K562 (cell line): Measurements from ENCODE around the gene HMBS.

Experiments used
- CTCF ChIP-seq, 3 experiments: IDR thresholded peaks in 2 of 3; conservative IDR thresholded peaks in 1 of 3; 2 replicates each; pipeline ENCODE4 v1.5.1; 2011 to 2012; ENCODE audit warnings: low read length in 3 of 3, mild to moderate bottlenecking in 3 of 3, control low read depth in 2 of 3, improper control_type of control experiment in 1 of 3, inconsistent platforms in 1 of 3, low read depth in 1 of 3, mixed read lengths in 1 of 3, moderate library complexity in 1 of 3; ENCODE audit not compliant: insufficient read depth in 2 of 3
- GABPA ChIP-seq: fragments of 200-800 bp; sonication (Bioruptor generic); conservative IDR thresholded peaks from 2 replicates; pipeline ENCODE4 v1.6.1; 2016; ENCODE audit warnings: low read depth, missing genetic modification characterization, missing compliant biosample characterization
- MAZ ChIP-seq, 2 experiments: fragments of 450-650 bp in 1 of 2; sonication (generic) in 1 of 2; formaldehyde crosslinking; IDR thresholded peaks in 1 of 2; conservative IDR thresholded peaks in 1 of 2; 2 replicates each; pipeline versions ENCODE4 v1.4.0 to v1.5.0; 2020; ENCODE audit warnings: mild to moderate bottlenecking in 1 of 2, missing genetic modification reagents in 1 of 2
- NR2F6 ChIP-seq: fragments of 450-650 bp; formaldehyde crosslinking; IDR thresholded peaks from 2 replicates; pipeline ENCODE4 v1.4.0; 2020; ENCODE audit warnings: mild to moderate bottlenecking
- TARDBP ChIP-seq: fragments of 450-650 bp; IDR thresholded peaks from 2 replicates; pipeline ENCODE4 v1.6.1; 2016
- ZBTB1 ChIP-seq: sonication (generic); formaldehyde crosslinking; IDR thresholded peaks from 2 replicates; pipeline ENCODE4 v1.8.1; 2023; ENCODE audit warnings: missing genetic modification reagents, low read depth, mild to moderate bottlenecking, borderline replicate concordance

- TF ChIP-seq GABPA (tag) (no peak), CTCF (IDR thresholded peaks at IDR 0.05 in 2 of 3, conservative IDR thresholded peaks at IDR 0.05 in 1 of 3; ENCODE audit: insufficient read depth in 2 of 3, low read depth in 1 of 3, low read length in 3 of 3) (no peak), ZBTB1 (no peak), MAZ (CRISPR knock-in tag; conservative IDR thresholded peaks at IDR 0.05 in 1 of 2, IDR thresholded peaks at IDR 0.05 in 1 of 2) (0 out of 4 replicates have a peak, but pooled peaks of 1 of the 2 experiments have one; percentile 18), NR2F6 (CRISPR knock-in tag) (no peak), TARDBP (no peak)
Measured at GRCh38 chr11:119062779-119063178, 21.9 kb upstream of the HMBS start.
